Hematopoietic multipotent progenitor cell (in vitro differentiated cells): ENCODE data around the gene ATP2A3. TPM values are rescaled to one million over a fixed set of nuclear protein-coding genes. Genes with fewer than 3 reads are reported as not detected.
A peak's percentile ranks its signal among the peaks of the same experiment; 100 is the strongest.
"Not testable (repeated sequence)": the region's sequence is repeated elsewhere in the genome, so short reads cannot be mapped to it uniquely, and the experiment has no call there.

Experiments
- DNase-seq, 3 donors: peaks; one replicate each; pipeline ENCODE4 v3.0.0-alpha.2; 2011 to 2015; ENCODE audit warnings: low read depth in 2 of 3, low spot score in 2 of 3
- total RNA-seq: library from RNA; depleted of rRNA; stranded (reverse); fragments of >200 nt; gene quantifications from one replicate; pipeline ENCODE4 v1.2.3, GENCODE V29; 2012

ATP2A3 gene
- total RNA-seq, 1 donor: 377 TPM

GRCh38 chr17:3956983-3957382 is 7.3 kb downstream of the ATP2A3 start:
- no peak for DNase-seq

GRCh38 chr17:3956327-3956957 is 7.8 kb downstream of the ATP2A3 start:
- DNase-seq: peak in 1 of 3 donors; percentile 38

GRCh38 chr17:3955673-3955988 is 8.6 kb downstream of the ATP2A3 start:
- peak in 1 of 3 donors; percentile 37 for DNase-seq

GRCh38 chr17:3954976-3955672 is 9.1 kb downstream of the ATP2A3 start:
- DNase-seq: no peak

GRCh38 chr17:3954086-3954485 is 10.2 kb downstream of the ATP2A3 start:
- DNase-seq: no peak

GRCh38 chr17:3953542-3953941 is 10.7 kb downstream of the ATP2A3 start:
- no peak for DNase-seq

- DNase-seq: no peak
Measured at GRCh38 chr17:3952186-3952585, 12.1 kb downstream of the ATP2A3 start.

GRCh38 chr17:3951420-3951819 is 12.8 kb downstream of the ATP2A3 start:
- DNase-seq: no peak

GRCh38 chr17:3951003-3951402 is 13.2 kb downstream of the ATP2A3 start:
- DNase-seq: no peak

- DNase-seq: no peak
Measured at GRCh38 chr17:3950584-3950983, 13.7 kb downstream of the ATP2A3 start.

- DNase-seq: no peak
Measured at GRCh38 chr17:3949418-3949817, 14.8 kb downstream of the ATP2A3 start.

- DNase-seq: not testable (repeated sequence)
Measured at GRCh38 chr17:3948551-3948950, 15.7 kb downstream of the ATP2A3 start.

- no peak for DNase-seq
Measured at GRCh38 chr17:3947318-3947810, 16.9 kb downstream of the ATP2A3 start.

- DNase-seq: no peak
Measured at GRCh38 chr17:3946711-3947235, 17.5 kb downstream of the ATP2A3 start.

- peak in 2 of 3 donors; percentile 16 to 21 for DNase-seq
Measured at GRCh38 chr17:3944485-3945388, 19.5 kb downstream of the ATP2A3 start.

GRCh38 chr17:3943240-3943891 is 20.9 kb downstream of the ATP2A3 start:
- no peak for DNase-seq

GRCh38 chr17:3940965-3941698 is 23.1 kb downstream of the ATP2A3 start:
- no peak for DNase-seq

GRCh38 chr17:3937359-3937758 is 26.9 kb downstream of the ATP2A3 start:
- DNase-seq: no peak

- no peak for DNase-seq
Measured at GRCh38 chr17:3935825-3936355, 28.3 kb downstream of the ATP2A3 start.

GRCh38 chr17:3935140-3935542 is 29.1 kb downstream of the ATP2A3 start:
- peak in 2 of 3 donors; percentile 82 to 92 for DNase-seq
